BJ (cell line): ENCODE results near the gene METTL8. TPM values are rescaled to one million over a fixed set of nuclear protein-coding genes. Genes with fewer than 3 reads are reported as not detected.

Experiments used
- CTCF ChIA-PET: fragments of 350-600 bp; formaldehyde crosslinking; extraction: SDS; loops from one replicate; lab custom pipeline; 2021; ENCODE audit warnings: antibody characterized with exemption, inconsistent platforms; lab: Yijun Ruan, JAX
- POLR2A ChIA-PET: fragments of 300-600 bp; sonication (Branson Sonifier 250); formaldehyde crosslinking; extraction: SDS; loops from one replicate; lab custom pipeline; 2021; ENCODE audit warnings: antibody characterized with exemption; lab: Charles Lee
- DNase-seq: peaks from one replicate; pipeline ENCODE4 v3.0.0-alpha.2; 2011; ENCODE audit warnings: low read depth
- H3K27me3 ChIP-seq: 2 replicates; pipeline ENCODE4 v1.6.0; 2011; ENCODE audit warnings: low read length; ENCODE audit not compliant: control insufficient read depth, insufficient read depth
- H3K36me3 ChIP-seq: 2 replicates; pipeline ENCODE4 v1.5.1; 2011; ENCODE audit warnings: low read length; ENCODE audit not compliant: control insufficient read depth, insufficient read depth
- H3K4me3 ChIP-seq: 2 replicates; pipeline ENCODE4 v1.5.1; 2011; ENCODE audit warnings: low read depth, mild to moderate bottlenecking, control low read depth, low read length
- polyA plus RNA-seq: library from polyadenylated mRNA; depleted of rRNA; stranded (reverse); fragments of >200 nt; gene quantifications from 2 replicates; pipeline ENCODE4 v1.2.3, GENCODE V29; 2011
- TF ChIP-seq, protein P1 (sequence below): IDR thresholded peaks from 2 replicates; pipeline ENCODE4 v1.5.1; 2011; ENCODE audit warnings: low read depth, mild to moderate bottlenecking, control low read depth, inconsistent platforms, low read length, moderate library complexity; ENCODE audit not compliant: insufficient read depth

Gene METTL8
- polyA plus RNA-seq, 1 experiment = 5.4 TPM

DNA sequence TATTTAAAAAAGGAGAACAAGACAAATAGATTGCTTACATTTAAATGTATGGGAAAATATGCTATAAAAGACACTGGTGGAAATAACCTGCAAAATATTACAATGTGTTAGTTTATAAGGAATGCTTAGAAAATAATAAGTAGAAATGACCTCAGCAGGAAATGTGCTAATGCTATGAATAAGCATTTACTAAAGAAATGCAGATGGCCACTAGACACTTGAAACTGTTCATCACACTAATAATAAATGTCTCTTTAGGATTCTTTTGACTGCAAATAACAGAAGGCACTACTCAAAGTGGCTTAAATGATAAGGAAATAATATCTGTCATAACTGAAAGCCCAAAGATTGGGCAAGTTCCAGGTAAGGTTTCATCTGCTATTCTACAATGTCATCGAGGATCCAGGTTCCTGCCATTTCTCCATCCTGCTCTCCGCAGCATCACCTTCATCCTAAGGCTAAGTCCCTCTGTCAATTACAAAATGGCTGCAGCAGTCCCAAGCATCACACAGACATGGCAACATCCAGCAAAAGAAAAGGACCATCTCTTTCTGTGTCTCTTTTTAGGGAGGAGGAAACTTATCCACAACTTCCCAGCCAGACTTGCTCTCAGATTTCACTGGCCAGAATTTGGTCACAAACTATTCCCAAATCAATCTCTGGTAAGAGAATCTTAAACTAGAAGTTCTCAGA is 21.9 kb downstream of the METTL8 start:
- POLR2A ChIA-PET = no interaction called here
- Histone ChIP-seq H3K27me3 (no peaks in the 10 kb centered on the region), H3K4me3 (no peak overlapping the region), H3K36me3 (no peaks in the 10 kb centered on the region)
- TF ChIP-seq, protein P1, sequence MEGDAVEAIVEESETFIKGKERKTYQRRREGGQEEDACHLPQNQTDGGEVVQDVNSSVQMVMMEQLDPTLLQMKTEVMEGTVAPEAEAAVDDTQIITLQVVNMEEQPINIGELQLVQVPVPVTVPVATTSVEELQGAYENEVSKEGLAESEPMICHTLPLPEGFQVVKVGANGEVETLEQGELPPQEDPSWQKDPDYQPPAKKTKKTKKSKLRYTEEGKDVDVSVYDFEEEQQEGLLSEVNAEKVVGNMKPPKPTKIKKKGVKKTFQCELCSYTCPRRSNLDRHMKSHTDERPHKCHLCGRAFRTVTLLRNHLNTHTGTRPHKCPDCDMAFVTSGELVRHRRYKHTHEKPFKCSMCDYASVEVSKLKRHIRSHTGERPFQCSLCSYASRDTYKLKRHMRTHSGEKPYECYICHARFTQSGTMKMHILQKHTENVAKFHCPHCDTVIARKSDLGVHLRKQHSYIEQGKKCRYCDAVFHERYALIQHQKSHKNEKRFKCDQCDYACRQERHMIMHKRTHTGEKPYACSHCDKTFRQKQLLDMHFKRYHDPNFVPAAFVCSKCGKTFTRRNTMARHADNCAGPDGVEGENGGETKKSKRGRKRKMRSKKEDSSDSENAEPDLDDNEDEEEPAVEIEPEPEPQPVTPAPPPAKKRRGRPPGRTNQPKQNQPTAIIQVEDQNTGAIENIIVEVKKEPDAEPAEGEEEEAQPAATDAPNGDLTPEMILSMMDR = no peak
- CTCF ChIA-PET = no interaction called here
- DNase-seq = no peak

DNA sequence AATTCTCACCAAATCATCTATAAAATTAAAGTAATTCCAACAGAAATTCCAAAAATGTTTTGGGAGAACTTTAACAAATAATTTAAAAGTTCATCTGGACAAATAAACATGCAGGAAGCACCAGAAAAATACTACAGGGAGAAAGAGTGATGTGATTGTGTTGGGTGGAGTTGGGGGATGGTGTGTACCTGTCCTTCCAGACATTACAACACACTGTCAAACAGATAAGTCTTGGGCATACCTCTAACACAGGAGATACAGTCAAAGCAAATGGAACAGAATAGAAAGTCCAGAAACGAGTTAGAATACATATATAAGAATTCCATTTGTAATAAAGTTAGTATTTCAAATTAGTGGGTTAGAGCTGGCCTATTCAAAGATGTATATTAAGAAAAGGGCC is 22.6 kb downstream of the METTL8 start:
- DNase-seq = no peak
- Histone ChIP-seq H3K27me3 (no peaks in the 10 kb centered on the region), H3K4me3 (no peak overlapping the region), H3K36me3 (no peaks in the 10 kb centered on the region)
- TF ChIP-seq, protein P1 = no peak
- POLR2A ChIA-PET = no interaction called here
- CTCF ChIA-PET = interaction anchor here (1.3 to 1.5 kb wide), 2 partner anchors 9 to 437 kb away, joined by 3 to 4 read pairs; no protein-coding TSS in a partner anchor

DNA sequence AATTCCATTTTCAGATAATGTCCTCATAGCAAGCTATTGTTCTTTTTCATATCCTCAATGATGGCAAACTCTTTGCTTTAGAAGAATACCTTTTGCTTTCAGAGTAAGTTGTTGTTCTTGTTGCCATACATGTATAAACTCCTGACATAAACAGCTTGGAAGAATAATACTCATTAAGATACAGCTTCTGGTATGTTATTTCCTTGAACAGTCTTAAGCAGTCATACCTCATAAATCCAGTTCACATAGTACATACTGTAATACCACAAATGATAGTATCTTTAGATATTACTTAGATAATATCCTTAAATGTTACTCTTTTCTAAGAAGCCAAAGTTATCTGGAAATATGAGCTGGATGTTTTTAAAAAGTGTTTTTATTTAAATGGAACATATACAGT is 23.2 kb downstream of the METTL8 start:
- TF ChIP-seq, protein P1 = no peak
- Histone ChIP-seq H3K4me3 (no peak overlapping the region), H3K27me3 (no peaks in the 10 kb centered on the region), H3K36me3 (no peaks in the 10 kb centered on the region)
- ChIA-PET CTCF (interaction anchor here (0.8 to 1.5 kb wide), 3 partner anchors 10 to 436 kb away, joined by 3 to 4 read pairs (median 4); no protein-coding TSS in a partner anchor), POLR2A (interaction anchor here (0.6 kb wide), 1 partner anchor 74 kb away, joined by 7 read pairs; no protein-coding TSS in a partner anchor)
- DNase-seq = no peak

DNA sequence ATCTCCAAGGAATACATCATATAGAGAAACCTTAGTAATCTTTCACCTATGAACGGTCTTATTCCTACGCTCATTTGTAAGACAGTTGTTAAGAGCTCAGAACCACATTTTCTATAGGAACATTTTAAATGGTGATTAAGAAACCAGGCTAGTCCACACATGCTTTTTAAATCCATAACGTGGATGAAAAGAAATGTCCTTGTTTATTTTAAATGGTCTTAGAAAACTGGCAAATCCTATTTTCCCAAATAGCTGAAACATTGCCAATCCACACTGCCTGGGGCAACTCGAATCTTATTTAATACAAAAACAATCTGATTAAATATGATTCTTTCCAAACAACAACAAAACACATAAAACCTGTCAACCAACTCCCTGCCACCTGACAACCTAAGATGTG is 23.7 kb downstream of the METTL8 start:
- Histone ChIP-seq H3K4me3 (no peak overlapping the region), H3K36me3 (no peaks in the 10 kb centered on the region), H3K27me3 (no peaks in the 10 kb centered on the region)
- ChIA-PET CTCF (interaction anchor here (0.8 to 1.5 kb wide), 3 partner anchors 11 to 436 kb away, joined by 3 to 4 read pairs (median 4); no protein-coding TSS in a partner anchor), POLR2A (interaction anchor here (0.6 to 0.7 kb wide), 2 partner anchors 222 to 441 kb away, joined by 3 to 5 read pairs; no protein-coding TSS in a partner anchor)
- no peak for DNase-seq
- TF ChIP-seq, protein P1 = no peak

DNA sequence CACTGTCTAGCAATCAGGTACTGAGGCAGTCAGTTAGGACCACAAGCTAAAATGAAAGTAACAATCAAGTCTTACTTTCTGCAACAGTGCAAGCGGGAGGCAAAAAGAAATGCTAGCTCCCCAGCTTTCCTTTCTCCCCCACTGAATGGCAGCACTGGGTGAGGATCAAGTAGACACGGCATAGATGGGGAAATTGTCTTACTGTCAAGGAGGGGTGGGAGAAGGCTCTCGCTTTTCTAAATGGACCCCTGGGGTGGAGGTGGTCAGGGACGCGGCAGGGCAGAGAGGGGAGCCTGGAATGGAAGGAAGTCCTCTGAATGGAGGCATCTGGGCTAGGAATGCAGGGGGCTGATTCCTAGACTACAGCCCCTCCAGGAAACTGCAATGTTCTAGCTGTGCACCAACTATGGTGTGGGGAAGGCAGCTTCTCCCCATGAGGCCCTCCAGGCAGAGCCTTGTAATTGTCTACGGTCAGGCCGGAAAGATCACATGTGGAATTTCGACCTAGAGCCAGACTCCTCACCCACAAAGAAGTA is 24.3 kb downstream of the METTL8 start:
- no peaks in the 10 kb centered on the region for H3K27me3 ChIP-seq
- no peak overlapping the region for H3K4me3 ChIP-seq
- no peak for DNase-seq
- POLR2A ChIA-PET = interaction anchor here (0.6 to 0.7 kb wide), 2 partner anchors 222 to 441 kb away, joined by 3 to 5 read pairs; no protein-coding TSS in a partner anchor
- TF ChIP-seq, protein P1 = no peak
- CTCF ChIA-PET = interaction anchor here (0.5 kb wide), 1 partner anchor 138 kb away, joined by 3 read pairs; no protein-coding TSS in a partner anchor
- H3K36me3 ChIP-seq = no peaks in the 10 kb centered on the region
